Nephron (organoid): ENCODE measurements around the gene NDUFB10.
A peak's percentile ranks its signal among the peaks of the same experiment; 100 is the strongest.
"Not testable (repeated sequence)": the region's sequence is repeated elsewhere in the genome, so short reads cannot be mapped to it uniquely, and the experiment has no call there.

Source experiments
- H3K27ac Mint-ChIP-seq, 3 experiments: 2 replicates each; pipeline ENCODE4 v1.8.0; 2020; ENCODE audit warnings: mixed read lengths in 3 of 3, mild to moderate bottlenecking in 2 of 3, moderate library complexity in 1 of 3
- H3K27me3 Mint-ChIP-seq: 2 replicates; pipeline ENCODE4 v1.8.0; 2021; ENCODE audit warnings: low read depth, mild to moderate bottlenecking, moderate library complexity, mixed read lengths
- H3K36me3 Mint-ChIP-seq: 2 replicates; pipeline ENCODE4 v1.8.0; 2020; ENCODE audit warnings: low read depth, mixed read lengths
- H3K4me1 Mint-ChIP-seq: 2 replicates; pipeline ENCODE4 v1.8.0; 2020; ENCODE audit warnings: mixed read lengths
- H3K4me3 Mint-ChIP-seq, 3 experiments: 2 replicates each; pipeline ENCODE4 v1.8.0; 2020; ENCODE audit warnings: mild to moderate bottlenecking in 3 of 3, mixed read lengths in 3 of 3, moderate library complexity in 2 of 3
- H3K9me3 Mint-ChIP-seq: 2 replicates; pipeline ENCODE4 v1.8.0; 2020; ENCODE audit warnings: mixed read lengths
- CTCF ChIP-seq, 3 experiments: fragments of 200-600 bp; sonication (generic); IDR thresholded peaks; one replicate each; pipeline ENCODE4 v1.5.0; 2021; ENCODE audit warnings: antibody characterized with exemption in 3 of 3; ENCODE audit not compliant: unreplicated experiment in 3 of 3

The NDUFB10 gene

GRCh38 chr16:1949507-1949906 is 9.8 kb upstream of the NDUFB10 start:
- Mint-ChIP-seq H3K9me3 (no peaks in the 10 kb centered on the region), H3K4me3 (peak overlapping the region in 1 of 3 experiments; percentile 9), H3K4me1 (no peaks in the 10 kb centered on the region), H3K27ac (no peak overlapping the region), H3K36me3 (no peaks in the 10 kb centered on the region), H3K27me3 (no peaks in the 10 kb centered on the region)
- no peak for TF ChIP-seq CTCF (IDR thresholded peaks at IDR 0.05; ENCODE audit: unreplicated experiment in 3 of 3)

- H3K9me3 Mint-ChIP-seq = no peaks in the 10 kb centered on the region
- no peak overlapping the region for H3K4me3 Mint-ChIP-seq
- H3K36me3 Mint-ChIP-seq = no peaks in the 10 kb centered on the region
- TF ChIP-seq CTCF (IDR thresholded peaks at IDR 0.05; ENCODE audit: unreplicated experiment in 3 of 3) = no peak
- H3K27me3 Mint-ChIP-seq = no peaks in the 10 kb centered on the region
- no peaks in the 10 kb centered on the region for H3K4me1 Mint-ChIP-seq
- H3K27ac Mint-ChIP-seq = no peak overlapping the region
These were observed 9.3 kb upstream of the NDUFB10 start for GRCh38 chr16:1950047-1950446.

- no peak overlapping the region for H3K27ac Mint-ChIP-seq
- H3K9me3 Mint-ChIP-seq = no peaks in the 10 kb centered on the region
- no peaks in the 10 kb centered on the region for H3K4me1 Mint-ChIP-seq
- H3K4me3 Mint-ChIP-seq = no peak overlapping the region
- no peaks in the 10 kb centered on the region for H3K27me3 Mint-ChIP-seq
- no peak for TF ChIP-seq CTCF (IDR thresholded peaks at IDR 0.05; ENCODE audit: unreplicated experiment in 3 of 3)
- H3K36me3 Mint-ChIP-seq = no peaks in the 10 kb centered on the region
These were observed 8.8 kb upstream of the NDUFB10 start for GRCh38 chr16:1950559-1950958.

GRCh38 chr16:1953734-1954133 is 5.6 kb upstream of the NDUFB10 start:
- no peak for TF ChIP-seq CTCF (IDR thresholded peaks at IDR 0.05; ENCODE audit: unreplicated experiment in 3 of 3)
- H3K4me1 Mint-ChIP-seq = no peaks in the 10 kb centered on the region
- no peaks in the 10 kb centered on the region for H3K36me3 Mint-ChIP-seq
- no peaks in the 10 kb centered on the region for H3K27me3 Mint-ChIP-seq
- H3K4me3 Mint-ChIP-seq = no peak overlapping the region
- no peak overlapping the region for H3K27ac Mint-ChIP-seq
- H3K9me3 Mint-ChIP-seq = no peaks in the 10 kb centered on the region

- H3K4me3 Mint-ChIP-seq = peak overlapping the region in 2 of 3 experiments; percentile 31 to 36
- H3K27me3 Mint-ChIP-seq, H3K9me3 Mint-ChIP-seq, H3K27ac Mint-ChIP-seq: not testable (repeated sequence)
- H3K36me3 Mint-ChIP-seq = peaks cover 16% of the 10 kb centered on the region
- peaks cover 13% of the 10 kb centered on the region for H3K4me1 Mint-ChIP-seq
These were observed 1.8 kb upstream of the NDUFB10 start for GRCh38 chr16:1957434-1958142.

- Mint-ChIP-seq H3K4me1 (peaks cover 17% of the 10 kb centered on the region), H3K36me3 (peaks cover 20% of the 10 kb centered on the region), H3K4me3 (peak overlapping the region in 1 of 3 experiments; percentile 31)
- H3K27ac Mint-ChIP-seq, H3K9me3 Mint-ChIP-seq, H3K27me3 Mint-ChIP-seq: not testable (repeated sequence)
These were observed 1.2 kb upstream of the NDUFB10 start for GRCh38 chr16:1958143-1958491.

- TF ChIP-seq CTCF (IDR thresholded peaks at IDR 0.05; ENCODE audit: unreplicated experiment in 3 of 3) = no peak
- Mint-ChIP-seq H3K27ac (peak overlapping the region in 2 of 3 experiments; percentile 54 to 55), H3K4me1 (peaks cover 23% of the 10 kb centered on the region), H3K9me3 (no peaks in the 10 kb centered on the region), H3K4me3 (peak overlapping the region; percentile 94 to 96 (median 96)), H3K36me3 (peaks cover 26% of the 10 kb centered on the region), H3K27me3 (peaks cover 6% of the 10 kb centered on the region)
These were observed 546 bp upstream of the NDUFB10 start for GRCh38 chr16:1958715-1959268.
